Mesenchymal stem cell (in vitro differentiated cells and primary cell): ENCODE results near the gene EXOC4.

Source experiments
- DNase-seq: peaks from one replicate; pipeline ENCODE4 v3.0.0-alpha.2; 2013
- H2AFZ ChIP-seq: one replicate; pipeline ENCODE4 v1.6.1; 2013; ENCODE audit warnings: low read depth, mild to moderate bottlenecking, control low read depth, inconsistent platforms, low read length, moderate library complexity
- H2AK5ac ChIP-seq: 2 replicates; pipeline ENCODE4 v1.6.1; 2013; ENCODE audit warnings: low read length, moderate library complexity, mild to moderate bottlenecking, inconsistent platforms; ENCODE audit not compliant: severe bottlenecking
- H2BK120ac ChIP-seq: one replicate; pipeline ENCODE4 v1.6.1; 2013; ENCODE audit warnings: low read depth, mild to moderate bottlenecking, inconsistent platforms, low read length, moderate library complexity
- H2BK12ac ChIP-seq, 2 experiments: one replicate each; pipeline ENCODE4 v1.6.1; 2013; ENCODE audit warnings: inconsistent platforms in 2 of 2, low read length in 2 of 2, mild to moderate bottlenecking in 2 of 2, moderate library complexity in 2 of 2, control low read depth in 1 of 2
- H2BK15ac ChIP-seq: one replicate; pipeline ENCODE4 v1.6.1; 2013; ENCODE audit warnings: mild to moderate bottlenecking, low read depth, inconsistent platforms; ENCODE audit not compliant: poor library complexity, severe bottlenecking
- H2BK5ac ChIP-seq: 2 replicates; pipeline ENCODE4 v1.6.1; 2013; ENCODE audit warnings: low read depth, mild to moderate bottlenecking, low read length, control low read depth, inconsistent platforms; ENCODE audit not compliant: poor library complexity, severe bottlenecking
- H3K14ac ChIP-seq, 2 experiments: one replicate each; pipeline ENCODE4 v1.6.1; 2013; ENCODE audit warnings: inconsistent platforms in 2 of 2, low read length in 2 of 2, control low read depth in 1 of 2, mild to moderate bottlenecking in 1 of 2, moderate library complexity in 1 of 2
- H3K18ac ChIP-seq, 2 experiments: one replicate each; pipeline ENCODE4 v1.6.1; 2013; ENCODE audit warnings: inconsistent platforms in 2 of 2, low read length in 2 of 2, control low read depth in 1 of 2, low read depth in 1 of 2, mild to moderate bottlenecking in 1 of 2
- H3K23ac ChIP-seq, 2 experiments: one replicate each; pipeline ENCODE4 v1.6.1; 2013; ENCODE audit warnings: inconsistent platforms in 2 of 2, low read length in 2 of 2, mild to moderate bottlenecking in 2 of 2, moderate library complexity in 2 of 2, control low read depth in 1 of 2
- H3K27ac ChIP-seq: 2 replicates; pipeline ENCODE4 v1.5.1; 2013; ENCODE audit warnings: mild to moderate bottlenecking, moderate library complexity, low read length, control low read depth, inconsistent platforms; ENCODE audit not compliant: poor library complexity, severe bottlenecking
- H3K27me3 ChIP-seq, 2 experiments: 2 replicates each; pipeline versions ENCODE4 v1.6.1 to v1.7.0; 2013; ENCODE audit warnings: low read length in 2 of 2, mild to moderate bottlenecking in 2 of 2, moderate library complexity in 2 of 2, control low read depth in 1 of 2, inconsistent platforms in 1 of 2; ENCODE audit not compliant: control insufficient read depth in 1 of 2, insufficient read depth in 1 of 2
- H3K36me3 ChIP-seq, 2 experiments: 2 replicates each; pipeline versions ENCODE4 v1.6.1 to v1.7.0; 2013; ENCODE audit warnings: low read length in 2 of 2, control low read depth in 1 of 2, inconsistent platforms in 1 of 2, low read depth in 1 of 2, mild to moderate bottlenecking in 1 of 2; ENCODE audit not compliant: insufficient read depth in 2 of 2, control insufficient read depth in 1 of 2
- H3K4ac ChIP-seq, 2 experiments: one replicate each; pipeline ENCODE4 v1.6.1; 2013; ENCODE audit warnings: inconsistent platforms in 2 of 2, low read length in 2 of 2, mild to moderate bottlenecking in 2 of 2, moderate library complexity in 2 of 2, control low read depth in 1 of 2, low read depth in 1 of 2
- H3K4me1 ChIP-seq: 2 replicates; pipeline ENCODE4 v1.6.1; 2013; ENCODE audit warnings: low read depth, low read length, control low read depth; ENCODE audit not compliant: control insufficient read depth, insufficient read depth
- H3K4me2 ChIP-seq: 2 replicates; pipeline ENCODE4 v1.6.1; 2013; ENCODE audit warnings: low read length, mild to moderate bottlenecking, inconsistent platforms; ENCODE audit not compliant: poor library complexity, severe bottlenecking
- H3K4me3 ChIP-seq, 2 experiments: 2 replicates each; pipeline versions ENCODE4 v1.5.1 to v1.7.0; 2013; ENCODE audit warnings: low read length in 2 of 2, mild to moderate bottlenecking in 2 of 2, control low read depth in 1 of 2, low read depth in 1 of 2; ENCODE audit not compliant: insufficient read depth in 1 of 2
- H3K79me1 ChIP-seq: replicated peaks from 2 replicates; pipeline ENCODE4 v1.6.1; 2013; ENCODE audit warnings: mild to moderate bottlenecking, control low read depth, low read length, inconsistent platforms; ENCODE audit not compliant: poor library complexity, severe bottlenecking
- H3K9ac ChIP-seq: 2 replicates; pipeline ENCODE4 v1.7.0; 2013; ENCODE audit warnings: mild to moderate bottlenecking, low read length, moderate library complexity
- H3K9me3 ChIP-seq: 2 replicates; pipeline ENCODE4 v1.7.0; 2013; ENCODE audit warnings: mild to moderate bottlenecking, low read length; ENCODE audit not compliant: control insufficient read depth
- H4K8ac ChIP-seq: one replicate; pipeline ENCODE4 v1.6.1; 2013; ENCODE audit warnings: inconsistent platforms, mild to moderate bottlenecking, low read length, moderate library complexity
- H4K91ac ChIP-seq: one replicate; pipeline ENCODE4 v1.6.1; 2013; ENCODE audit warnings: mild to moderate bottlenecking, low read length, inconsistent platforms
- WGBS: methylation state at CpG from one replicate; pipeline ENCODE4 v1.1.7; 2013; ENCODE audit warnings: mixed read lengths; 5-methylcytosine and 5-hydroxymethylcytosine counted together

EXOC4 gene

GRCh38 chr7:133853706-133854276 is 600.9 kb downstream of the EXOC4 start:
- Histone ChIP-seq H3K36me3 (peaks cover 0 to 8% of the 10 kb centered on the region in 2 experiments), H3K23ac (no peak overlapping the region), H3K9ac (no peak overlapping the region), H3K14ac (peak overlapping the region in 1 of 2 experiments; percentile 31), H3K4me3 (no peak overlapping the region), H2BK15ac (no peak overlapping the region), H2BK5ac (no peak overlapping the region), H4K91ac (no peak overlapping the region), H3K4me1 (peaks cover 6% of the 10 kb centered on the region), H2BK120ac (no peak overlapping the region), H2AFZ (no peak overlapping the region), H3K79me1 (peaks cover 9% of the 10 kb centered on the region), H3K27me3 (no peaks in the 10 kb centered on the region), H3K9me3 (no peaks in the 10 kb centered on the region), H2BK12ac (no peak overlapping the region), H3K27ac (peak overlapping the region; percentile 78), H3K4me2 (no peak overlapping the region), H3K4ac (no peak overlapping the region), H4K8ac (no peak overlapping the region), H3K18ac (no peak overlapping the region), H2AK5ac (peak overlapping the region; percentile 28)
- WGBS, result 46% methylated on average over 6 of the region's 6 CpGs
- peak; percentile 69 for DNase-seq

GRCh38 chr7:133854739-133855138 is 601.9 kb downstream of the EXOC4 start:
- no peak overlapping the region for H2AK5ac ChIP-seq
- no peak overlapping the region for H2BK5ac ChIP-seq
- no peak overlapping the region for H3K23ac ChIP-seq
- peak; percentile 56 for DNase-seq
- no peak overlapping the region for H3K4me2 ChIP-seq
- H3K27me3 ChIP-seq, result no peaks in the 10 kb centered on the region
- H3K27ac ChIP-seq, result peak overlapping the region; percentile 78
- H3K36me3 ChIP-seq, result peaks cover 0 to 8% of the 10 kb centered on the region in 2 experiments
- no peaks in the 10 kb centered on the region for H3K9me3 ChIP-seq
- H2BK15ac ChIP-seq, result no peak overlapping the region
- no peak overlapping the region for H3K9ac ChIP-seq
- H3K79me1 ChIP-seq, result peaks cover 9% of the 10 kb centered on the region
- no peak overlapping the region for H2BK120ac ChIP-seq
- no peak overlapping the region for H3K4me3 ChIP-seq
- H3K14ac ChIP-seq, result no peak overlapping the region
- no peak overlapping the region for H2BK12ac ChIP-seq
- no peak overlapping the region for H4K8ac ChIP-seq
- H3K4me1 ChIP-seq, result peaks cover 6% of the 10 kb centered on the region
- H2AFZ ChIP-seq, result no peak overlapping the region
- no peak overlapping the region for H3K4ac ChIP-seq
- H4K91ac ChIP-seq, result no peak overlapping the region
- H3K18ac ChIP-seq, result no peak overlapping the region

GRCh38 chr7:133857376-133858119 is 604.7 kb downstream of the EXOC4 start:
- H2BK120ac ChIP-seq, result no peak overlapping the region
- 97% methylated on average over 23 of the region's 23 CpGs for WGBS
- H4K91ac ChIP-seq, result no peak overlapping the region
- peak overlapping the region in 1 of 2 experiments; percentile 44 for H3K14ac ChIP-seq
- H3K79me1 ChIP-seq, result peaks cover 8% of the 10 kb centered on the region
- H2AK5ac ChIP-seq, result no peak overlapping the region
- peaks cover 5% of the 10 kb centered on the region for H3K4me1 ChIP-seq
- H2BK15ac ChIP-seq, result no peak overlapping the region
- no peak overlapping the region for H3K4me3 ChIP-seq
- H3K27ac ChIP-seq, result no peak overlapping the region
- H2BK5ac ChIP-seq, result no peak overlapping the region
- DNase-seq, result no peak
- H2AFZ ChIP-seq, result no peak overlapping the region
- H3K36me3 ChIP-seq, result peaks cover 0 to 8% of the 10 kb centered on the region in 2 experiments
- peak overlapping the region in 1 of 2 experiments; percentile 23 for H3K23ac ChIP-seq
- no peaks in the 10 kb centered on the region for H3K9me3 ChIP-seq
- H3K9ac ChIP-seq, result no peak overlapping the region
- H4K8ac ChIP-seq, result no peak overlapping the region
- H3K4me2 ChIP-seq, result no peak overlapping the region
- no peaks in the 10 kb centered on the region for H3K27me3 ChIP-seq
- no peak overlapping the region for H2BK12ac ChIP-seq
- H3K4ac ChIP-seq, result no peak overlapping the region
- no peak overlapping the region for H3K18ac ChIP-seq

GRCh38 chr7:133858311-133858710 is 605.4 kb downstream of the EXOC4 start:
- H4K8ac ChIP-seq, result no peak overlapping the region
- no peak overlapping the region for H3K9ac ChIP-seq
- no peaks in the 10 kb centered on the region for H3K9me3 ChIP-seq
- H2BK120ac ChIP-seq, result no peak overlapping the region
- H3K4me1 ChIP-seq, result peaks cover 4% of the 10 kb centered on the region
- no peak overlapping the region for H3K18ac ChIP-seq
- no peak overlapping the region for H2BK12ac ChIP-seq
- no peak overlapping the region for H3K23ac ChIP-seq
- H2AFZ ChIP-seq, result no peak overlapping the region
- DNase-seq, result no peak
- H2AK5ac ChIP-seq, result no peak overlapping the region
- H3K14ac ChIP-seq, result no peak overlapping the region
- no peak overlapping the region for H3K27ac ChIP-seq
- H3K79me1 ChIP-seq, result peaks cover 8% of the 10 kb centered on the region
- no peak overlapping the region for H2BK5ac ChIP-seq
- no peak overlapping the region for H3K4ac ChIP-seq
- H3K4me3 ChIP-seq, result no peak overlapping the region
- H4K91ac ChIP-seq, result no peak overlapping the region
- no peak overlapping the region for H3K4me2 ChIP-seq
- no peak overlapping the region for H2BK15ac ChIP-seq
- no peaks in the 10 kb centered on the region for H3K27me3 ChIP-seq
- peaks cover 0 to 8% of the 10 kb centered on the region in 2 experiments for H3K36me3 ChIP-seq
- WGBS, result 95% methylated on average over 3 of the region's 6 CpGs
